OCI-LY7 (cell line): ENCODE results near the gene MRPL44. TPM values are rescaled to one million over a fixed set of nuclear protein-coding genes. Genes with fewer than 3 reads are reported as not detected.

ENCODE experiments used
- BruUV-seq: library from RNA; stranded (reverse); fragments of 400-500 nt; replicated peaks from 2 replicates; lab custom pipeline; 2021; lab: Mats Ljungman, UMichigan
- CTCF ChIA-PET: fragments of 300-600 bp; sonication (Branson Sonifier 250); formaldehyde crosslinking; loops from one replicate; lab custom pipeline; 2022; ENCODE audit warnings: antibody characterized with exemption; ENCODE audit not compliant: unreplicated experiment; lab: Charles Lee
- POLR2A ChIA-PET: fragments of 300-600 bp; sonication (Branson Sonifier 250); formaldehyde crosslinking; loops from one replicate; lab custom pipeline; 2022; ENCODE audit warnings: antibody characterized with exemption; lab: Charles Lee
- DNase-seq: peaks from one replicate; pipeline ENCODE4 v3.0.0-alpha.2; 2015; ENCODE audit warnings: low spot score
- H2AFZ ChIP-seq: fragments of 200-600 bp; sonication (generic), shearing (Covaris generic); 2 replicates; pipeline ENCODE4 v1.6.1; 2014; ENCODE audit warnings: mild to moderate bottlenecking, antibody characterized with exemption, low read length, moderate library complexity
- H3K27ac ChIP-seq: fragments of 200-600 bp; sonication (generic); 2 replicates; pipeline ENCODE4 v1.5.1; 2014; ENCODE audit warnings: mixed run types, low read depth, mild to moderate bottlenecking, moderate library complexity, low read length, inconsistent platforms; ENCODE audit not compliant: poor library complexity, severe bottlenecking
- H3K36me3 ChIP-seq: fragments of 200-600 bp; sonication (generic); 2 replicates; pipeline ENCODE4 v1.6.1; 2014; ENCODE audit warnings: mild to moderate bottlenecking, antibody characterized with exemption, low read length, moderate library complexity, mixed read lengths; ENCODE audit not compliant: insufficient read depth
- H3K4me1 ChIP-seq: fragments of 200-600 bp; sonication (generic); 2 replicates; pipeline ENCODE4 v1.5.1; 2014; ENCODE audit warnings: mild to moderate bottlenecking, low read length; ENCODE audit not compliant: insufficient read depth, poor library complexity, severe bottlenecking
- H3K4me2 ChIP-seq: fragments of 200-600 bp; sonication (generic); 2 replicates; pipeline ENCODE4 v1.6.1; 2014; ENCODE audit warnings: mild to moderate bottlenecking, low read length
- H3K4me3 ChIP-seq: fragments of 200-600 bp; sonication (generic); 2 replicates; pipeline ENCODE4 v1.5.1; 2014; ENCODE audit warnings: mild to moderate bottlenecking, low read depth, low read length; ENCODE audit not compliant: poor library complexity, severe bottlenecking
- H3K79me2 ChIP-seq: fragments of 200-600 bp; sonication (generic); 2 replicates; pipeline ENCODE4 v1.6.1; 2016; ENCODE audit warnings: low read depth, mild to moderate bottlenecking, low read length, moderate library complexity, mixed read lengths; ENCODE audit not compliant: insufficient read depth
- H3K9me2 ChIP-seq: fragments of 200-600 bp; sonication (generic); 2 replicates; pipeline ENCODE4 v1.6.1; 2016; ENCODE audit warnings: mild to moderate bottlenecking, low read length, mixed read lengths; ENCODE audit not compliant: insufficient read depth
- H3K9me3 ChIP-seq: fragments of 200-600 bp; sonication (generic); 2 replicates; pipeline ENCODE4 v1.6.1; 2014; ENCODE audit warnings: mild to moderate bottlenecking, mixed run types, low read length, mixed read lengths
- H4K20me1 ChIP-seq: fragments of 200-600 bp; sonication (generic); 2 replicates; pipeline ENCODE4 v1.6.1; 2014; ENCODE audit warnings: mild to moderate bottlenecking, antibody characterized with exemption, low read length, moderate library complexity, mixed read lengths; ENCODE audit not compliant: insufficient read depth
- CTCF ChIP-seq: fragments of 200-600 bp; sonication (generic); conservative IDR thresholded peaks from 2 replicates; pipeline ENCODE4 v1.5.1; 2014; ENCODE audit warnings: mild to moderate bottlenecking, antibody characterized with exemption, low read length, moderate library complexity, mixed read lengths
- EZH2phosphoT487 ChIP-seq: fragments of 200-600 bp; sonication (generic); IDR thresholded peaks from 2 replicates; pipeline ENCODE4 v1.6.1; 2018; ENCODE audit warnings: low read depth, borderline replicate concordance, mild to moderate bottlenecking, mixed run types, antibody characterized with exemption, low read length, moderate library complexity, mixed read lengths
- intact Hi-C: fragments of 100-400 bp; cut with micrococcal nuclease; formaldehyde crosslinking; loops from one replicate; pipeline ENCODE4 v1.10.0; 2022; ENCODE audit not compliant: unreplicated experiment
- total RNA-seq, 2 experiments: library from RNA; depleted of rRNA in 1 of 2; stranded (reverse); fragments of >200 nt in 1 of 2; shearing (Covaris generic) in 1 of 2; gene quantifications; 2 replicates each; pipeline ENCODE4 v1.2.3, GENCODE V29; 2014 to 2022

Gene MRPL44
- total RNA-seq, 2 experiments from 2014 or later = 36.2 to 38.6 TPM

GRCh38 chr2:223994562-223995162, 37.4 kb downstream of the MRPL44 start:
- no peaks in the 10 kb centered on the region for H3K36me3 ChIP-seq
- H3K27ac ChIP-seq = no peak overlapping the region
- H3K9me2 ChIP-seq = no peaks in the 10 kb centered on the region
- TF ChIP-seq CTCF = no peak
- TF ChIP-seq EZH2phosphoT487 = no peak
- H3K79me2 ChIP-seq = no peaks in the 10 kb centered on the region
- BruUV-seq = no TSS peak
- H3K4me2 ChIP-seq = no peak overlapping the region
- H2AFZ ChIP-seq = no peak overlapping the region
- intact Hi-C loops = no loop called here
- ChIA-PET CTCF (interaction anchor here (1.0 kb wide), 1 partner anchor 10 kb away, joined by 3 read pairs; no protein-coding TSS in a partner anchor), POLR2A (interaction anchor here (1.7 kb wide), 1 partner anchor 292 kb away, joined by 7 read pairs; no protein-coding TSS in a partner anchor)
- H4K20me1 ChIP-seq = no peaks in the 10 kb centered on the region
- no peak for DNase-seq
- no peaks in the 10 kb centered on the region for H3K9me3 ChIP-seq
- H3K4me1 ChIP-seq = no peaks in the 10 kb centered on the region
- no peak overlapping the region for H3K4me3 ChIP-seq

GRCh38 chr2:223995569-223995968, 38.3 kb downstream of the MRPL44 start:
- CTCF ChIA-PET = no interaction called here
- H3K9me3 ChIP-seq = no peaks in the 10 kb centered on the region
- POLR2A ChIA-PET = no interaction called here
- H3K9me2 ChIP-seq = no peaks in the 10 kb centered on the region
- intact Hi-C loops = no loop called here
- no peak overlapping the region for H3K4me3 ChIP-seq
- no peaks in the 10 kb centered on the region for H3K4me1 ChIP-seq
- H4K20me1 ChIP-seq = no peaks in the 10 kb centered on the region
- TF ChIP-seq EZH2phosphoT487 = no peak
- TF ChIP-seq CTCF = no peak
- no peaks in the 10 kb centered on the region for H3K36me3 ChIP-seq
- no peak for DNase-seq
- no peak overlapping the region for H2AFZ ChIP-seq
- H3K27ac ChIP-seq = no peak overlapping the region
- no peak overlapping the region for H3K4me2 ChIP-seq
- no TSS peak for BruUV-seq
- no peaks in the 10 kb centered on the region for H3K79me2 ChIP-seq

GRCh38 chr2:223996391-223996790, 39.1 kb downstream of the MRPL44 start:
- no peak for TF ChIP-seq CTCF
- no peak for TF ChIP-seq EZH2phosphoT487
- ChIA-PET CTCF (no interaction called here), POLR2A (no interaction called here)
- H3K36me3 ChIP-seq = no peaks in the 10 kb centered on the region
- DNase-seq = no peak
- no peaks in the 10 kb centered on the region for H3K79me2 ChIP-seq
- H3K9me3 ChIP-seq = no peaks in the 10 kb centered on the region
- no peak overlapping the region for H3K4me2 ChIP-seq
- no peaks in the 10 kb centered on the region for H3K9me2 ChIP-seq
- no peaks in the 10 kb centered on the region for H3K4me1 ChIP-seq
- no peaks in the 10 kb centered on the region for H4K20me1 ChIP-seq
- no peak overlapping the region for H3K27ac ChIP-seq
- no peak overlapping the region for H2AFZ ChIP-seq
- no peak overlapping the region for H3K4me3 ChIP-seq
- intact Hi-C loops = no loop called here
- BruUV-seq = no TSS peak
